Activated T-cell treated with anti-CD3 and anti-CD28 coated beads for 4 hours (primary cell): ENCODE results near the gene ANTXR2.
"Not testable (repeated sequence)": the region's sequence is repeated elsewhere in the genome, so short reads cannot be mapped to it uniquely, and the experiment has no call there.

Source experiments
- DNase-seq: peaks from one replicate; pipeline ENCODE4 v3.0.0-alpha.2; 2020

Gene ANTXR2

GRCh38 chr4:79905212-79905611 is 167.8 kb downstream of the ANTXR2 start:
- DNase-seq = no peak

GRCh38 chr4:79904331-79904730 is 168.7 kb downstream of the ANTXR2 start:
- no peak for DNase-seq

GRCh38 chr4:79900182-79900581 is 172.8 kb downstream of the ANTXR2 start:
- no peak for DNase-seq

GRCh38 chr4:79899481-79899880 is 173.5 kb downstream of the ANTXR2 start:
- DNase-seq = no peak

GRCh38 chr4:79898055-79898454 is 175.0 kb downstream of the ANTXR2 start:
- DNase-seq = no peak

GRCh38 chr4:79897174-79897573 is 175.9 kb downstream of the ANTXR2 start:
- DNase-seq = no peak

- DNase-seq = no peak
Observed at GRCh38 chr4:79893456-79893855, 179.6 kb downstream of the ANTXR2 start.

- not testable (repeated sequence) for DNase-seq
Observed at GRCh38 chr4:79889026-79889425, 184.0 kb downstream of the ANTXR2 start.

- no peak for DNase-seq
Observed at GRCh38 chr4:79886557-79886956, 186.5 kb downstream of the ANTXR2 start.

GRCh38 chr4:79886021-79886420 is 187.0 kb downstream of the ANTXR2 start:
- no peak for DNase-seq

- no peak for DNase-seq
Observed at GRCh38 chr4:79883290-79883689, 189.7 kb downstream of the ANTXR2 start.

GRCh38 chr4:79882806-79883205 is 190.2 kb downstream of the ANTXR2 start:
- no peak for DNase-seq

GRCh38 chr4:79881407-79881806 is 191.6 kb downstream of the ANTXR2 start:
- DNase-seq = no peak

- no peak for DNase-seq
Observed at GRCh38 chr4:79877511-79877910, 195.5 kb downstream of the ANTXR2 start.

- DNase-seq = no peak
Observed at GRCh38 chr4:79875344-79875899, 197.6 kb downstream of the ANTXR2 start.

- no peak for DNase-seq
Observed at GRCh38 chr4:79874197-79874596, 198.8 kb downstream of the ANTXR2 start.

- DNase-seq = no peak
Observed at GRCh38 chr4:79872738-79873137, 200.3 kb downstream of the ANTXR2 start.

GRCh38 chr4:79871961-79872360 is 201.1 kb downstream of the ANTXR2 start:
- DNase-seq = no peak

GRCh38 chr4:79869597-79870237 is 203.3 kb downstream of the ANTXR2 start:
- no peak for DNase-seq

GRCh38 chr4:79865201-79865597 is 207.8 kb downstream of the ANTXR2 start:
- DNase-seq = no peak

- DNase-seq = no peak
Observed at GRCh38 chr4:79864500-79865200, 208.4 kb downstream of the ANTXR2 start.

- no peak for DNase-seq
Observed at GRCh38 chr4:79863333-79863732, 209.7 kb downstream of the ANTXR2 start.

GRCh38 chr4:79862821-79863220 is 210.2 kb downstream of the ANTXR2 start:
- no peak for DNase-seq

- no peak for DNase-seq
Observed at GRCh38 chr4:79857811-79858210, 215.2 kb downstream of the ANTXR2 start.
